ENCODE measurements around the gene DCBLD1. TPM values are rescaled to one million over a fixed set of nuclear protein-coding genes. Genes with fewer than 3 reads are reported as not detected.
A peak's percentile ranks its signal among the peaks of the same experiment; 100 is the strongest.
"Not testable (repeated sequence)": the region's sequence is repeated elsewhere in the genome, so short reads cannot be mapped to it uniquely, and the experiment has no call there.

The DCBLD1 gene
- total and polyA plus RNA-seq, 4 donors = 2.7 to 10.4 (median 4.4) TPM

GRCh38 chr6:117517995-117518394 is 35.5 kb downstream of the DCBLD1 start:
- WGBS = 49% methylated on average over 5 of the region's 5 CpGs
- Histone ChIP-seq H3K27ac (ENCODE audit: low read depth in 1 of 2, low read length in 2 of 2) (peak overlapping the region; percentile 29 to 51), H3K4me1 (ENCODE audit: control insufficient read depth in 4 of 4, insufficient read depth in 4 of 4, low read length in 3 of 4) (peaks cover 5 to 18% (median 12%) of the 10 kb centered on the region in 4 donors)
- not testable (repeated sequence) for DNase-seq (ENCODE audit: low spot score); H3K9ac ChIP-seq (ENCODE audit: low read depth in 1 of 2, low read length in 2 of 2); H3K27me3 ChIP-seq (ENCODE audit: control insufficient read depth in 4 of 4, insufficient read depth in 4 of 4, low read length in 3 of 4); H3K9me3 ChIP-seq (ENCODE audit: control insufficient read depth in 4 of 4, low read length in 3 of 4); H3K4me3 ChIP-seq (ENCODE audit: low read depth in 1 of 3, low read length in 3 of 3); H3K36me3 ChIP-seq (ENCODE audit: control insufficient read depth in 4 of 4, insufficient read depth in 3 of 4, low read depth in 1 of 4, low read length in 3 of 4)
- peak; percentile 90 for TF ChIP-seq SP1 (IDR thresholded peaks at IDR 0.05)
- TF ChIP-seq JUND (IDR thresholded peaks at IDR 0.05) = peak in 1 of 2 donors; percentile 15
- peak; percentile 87 to 90 for TF ChIP-seq RXRA (IDR thresholded peaks at IDR 0.05)
- peak; percentile 87 to 89 for TF ChIP-seq HNF4A (conservative IDR thresholded peaks at IDR 0.05)
- TF ChIP-seq HNF4G (IDR thresholded peaks at IDR 0.05) = peak; percentile 67

GRCh38 chr6:117518870-117519269 is 36.4 kb downstream of the DCBLD1 start:
- TF ChIP-seq TAF1 (conservative IDR thresholded peaks at IDR 0.05) (no peak), EGR1 (IDR thresholded peaks at IDR 0.05; ENCODE audit: low read depth in 2 of 2) (no peak), GABPA (IDR thresholded peaks at IDR 0.05 in 1 of 2, conservative IDR thresholded peaks at IDR 0.05 in 1 of 2) (no peak), RXRA (IDR thresholded peaks at IDR 0.05) (no peak), RAD21 (IDR thresholded peaks at IDR 0.05) (no peak), REST (IDR thresholded peaks at IDR 0.05) (no peak), CTCF (IDR thresholded peaks at IDR 0.05; ENCODE audit: low read depth, low read length, missing input control) (no peak), NR2F2 (IDR thresholded peaks at IDR 0.05) (no peak), MAX (IDR thresholded peaks at IDR 0.05) (no peak)
- 94% methylated on average over 6 of the region's 6 CpGs for WGBS

More at GRCh38 chr6:117518870-117519269, 36.4 kb downstream of the DCBLD1 start:
- Histone ChIP-seq H3K27me3 (ENCODE audit: control insufficient read depth in 4 of 4, insufficient read depth in 4 of 4, low read length in 3 of 4) (no peaks in the 10 kb centered on the region), H3K9ac (ENCODE audit: low read depth in 1 of 2, low read length in 2 of 2) (no peak overlapping the region), H3K9me3 (ENCODE audit: control insufficient read depth in 4 of 4, low read length in 3 of 4) (no peaks in the 10 kb centered on the region), H3K4me3 (ENCODE audit: low read depth in 1 of 3, low read length in 3 of 3) (no peak overlapping the region), H3K27ac (ENCODE audit: low read depth in 1 of 2, low read length in 2 of 2) (peak overlapping the region in 1 of 2 donors; percentile 51), H3K36me3 (ENCODE audit: control insufficient read depth in 4 of 4, insufficient read depth in 3 of 4, low read depth in 1 of 4, low read length in 3 of 4) (no peaks in the 10 kb centered on the region), H3K4me1 (ENCODE audit: control insufficient read depth in 4 of 4, insufficient read depth in 4 of 4, low read length in 3 of 4) (peaks cover 5 to 18% (median 12%) of the 10 kb centered on the region in 4 donors)
- no peak for DNase-seq (ENCODE audit: low spot score)

Data from liver (tissue), 9 donors.